ENCODE data around the gene FAM162A.

DNA sequence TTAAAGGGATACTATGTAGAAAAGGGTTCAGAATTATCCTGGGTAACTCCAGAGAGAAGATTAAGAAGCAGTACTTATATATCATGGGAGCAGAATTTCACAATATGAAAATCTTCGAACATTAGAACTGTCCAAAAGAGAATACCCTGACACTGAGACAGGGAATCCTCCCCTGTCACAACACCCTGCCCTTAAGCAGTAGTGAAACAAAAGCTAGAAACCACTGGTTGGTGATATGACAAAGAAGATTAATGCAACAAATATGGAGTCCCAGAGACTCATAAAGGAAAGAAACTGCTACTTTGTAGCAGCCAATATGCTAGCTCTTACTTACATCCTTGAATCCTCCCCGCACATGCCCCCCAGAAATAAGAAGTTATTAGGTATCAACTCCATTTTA lies 19.5 kb upstream of the FAM162A start:
- no peak for TF ChIP-seq POLR2A (IDR thresholded peaks at IDR 0.05; ENCODE audit: low read depth, low read length)
- no peak for TF ChIP-seq POLR2AphosphoS5 (IDR thresholded peaks at IDR 0.05; ENCODE audit: low read depth, low read length)
- no peak for TF ChIP-seq TAF1 (IDR thresholded peaks at IDR 0.05; ENCODE audit: low read depth, low read length)
- TF ChIP-seq SPI1 (IDR thresholded peaks at IDR 0.05; ENCODE audit: low read depth, low read length) = no peak

Measured in GM12891 (cell line).